HL-60 (cell line): Measurements from ENCODE around the gene TMEM129.

ENCODE experiments used
- GABPA ChIP-seq: IDR thresholded peaks from 2 replicates; pipeline ENCODE4 v1.6.1; 2012; ENCODE audit warnings: low read depth
- SPI1 ChIP-seq: IDR thresholded peaks from 2 replicates; pipeline ENCODE4 v1.6.1; 2012; ENCODE audit warnings: low read depth, mild to moderate bottlenecking, borderline replicate concordance
- TF ChIP-seq, protein P1 (sequence below): IDR thresholded peaks from one replicate; pipeline ENCODE4 v1.5.1; 2011; ENCODE audit warnings: low read length, control low read depth, inconsistent platforms; ENCODE audit not compliant: insufficient read depth
- TF ChIP-seq, protein P2 (sequence below): IDR thresholded peaks from 2 replicates; pipeline ENCODE4 v1.6.1; 2012; ENCODE audit warnings: low read depth; ENCODE audit not compliant: insufficient replicate concordance

DNA sequence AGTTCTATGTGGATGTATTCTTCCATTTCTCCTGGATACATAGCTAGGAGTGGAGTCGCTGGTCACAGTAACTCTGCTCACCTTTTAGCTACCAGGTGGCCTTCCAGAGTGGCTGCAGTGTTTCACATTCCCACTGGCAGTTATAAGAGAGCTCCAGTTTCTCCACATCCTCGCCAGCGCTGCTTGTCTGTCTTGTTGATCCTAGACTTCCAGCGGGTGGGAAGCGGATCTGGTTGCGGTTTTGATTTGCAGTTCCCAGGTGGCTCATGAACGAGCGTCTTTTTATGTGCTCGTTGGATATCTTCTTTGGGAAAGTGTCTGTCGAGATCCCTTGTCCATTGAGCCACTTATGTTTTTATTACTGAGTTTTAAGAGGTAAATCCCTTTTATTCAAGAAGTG is 11.8 kb upstream of the TMEM129 start:
- TF ChIP-seq, protein P1, sequence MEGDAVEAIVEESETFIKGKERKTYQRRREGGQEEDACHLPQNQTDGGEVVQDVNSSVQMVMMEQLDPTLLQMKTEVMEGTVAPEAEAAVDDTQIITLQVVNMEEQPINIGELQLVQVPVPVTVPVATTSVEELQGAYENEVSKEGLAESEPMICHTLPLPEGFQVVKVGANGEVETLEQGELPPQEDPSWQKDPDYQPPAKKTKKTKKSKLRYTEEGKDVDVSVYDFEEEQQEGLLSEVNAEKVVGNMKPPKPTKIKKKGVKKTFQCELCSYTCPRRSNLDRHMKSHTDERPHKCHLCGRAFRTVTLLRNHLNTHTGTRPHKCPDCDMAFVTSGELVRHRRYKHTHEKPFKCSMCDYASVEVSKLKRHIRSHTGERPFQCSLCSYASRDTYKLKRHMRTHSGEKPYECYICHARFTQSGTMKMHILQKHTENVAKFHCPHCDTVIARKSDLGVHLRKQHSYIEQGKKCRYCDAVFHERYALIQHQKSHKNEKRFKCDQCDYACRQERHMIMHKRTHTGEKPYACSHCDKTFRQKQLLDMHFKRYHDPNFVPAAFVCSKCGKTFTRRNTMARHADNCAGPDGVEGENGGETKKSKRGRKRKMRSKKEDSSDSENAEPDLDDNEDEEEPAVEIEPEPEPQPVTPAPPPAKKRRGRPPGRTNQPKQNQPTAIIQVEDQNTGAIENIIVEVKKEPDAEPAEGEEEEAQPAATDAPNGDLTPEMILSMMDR = no peak
- TF ChIP-seq, protein P2, sequence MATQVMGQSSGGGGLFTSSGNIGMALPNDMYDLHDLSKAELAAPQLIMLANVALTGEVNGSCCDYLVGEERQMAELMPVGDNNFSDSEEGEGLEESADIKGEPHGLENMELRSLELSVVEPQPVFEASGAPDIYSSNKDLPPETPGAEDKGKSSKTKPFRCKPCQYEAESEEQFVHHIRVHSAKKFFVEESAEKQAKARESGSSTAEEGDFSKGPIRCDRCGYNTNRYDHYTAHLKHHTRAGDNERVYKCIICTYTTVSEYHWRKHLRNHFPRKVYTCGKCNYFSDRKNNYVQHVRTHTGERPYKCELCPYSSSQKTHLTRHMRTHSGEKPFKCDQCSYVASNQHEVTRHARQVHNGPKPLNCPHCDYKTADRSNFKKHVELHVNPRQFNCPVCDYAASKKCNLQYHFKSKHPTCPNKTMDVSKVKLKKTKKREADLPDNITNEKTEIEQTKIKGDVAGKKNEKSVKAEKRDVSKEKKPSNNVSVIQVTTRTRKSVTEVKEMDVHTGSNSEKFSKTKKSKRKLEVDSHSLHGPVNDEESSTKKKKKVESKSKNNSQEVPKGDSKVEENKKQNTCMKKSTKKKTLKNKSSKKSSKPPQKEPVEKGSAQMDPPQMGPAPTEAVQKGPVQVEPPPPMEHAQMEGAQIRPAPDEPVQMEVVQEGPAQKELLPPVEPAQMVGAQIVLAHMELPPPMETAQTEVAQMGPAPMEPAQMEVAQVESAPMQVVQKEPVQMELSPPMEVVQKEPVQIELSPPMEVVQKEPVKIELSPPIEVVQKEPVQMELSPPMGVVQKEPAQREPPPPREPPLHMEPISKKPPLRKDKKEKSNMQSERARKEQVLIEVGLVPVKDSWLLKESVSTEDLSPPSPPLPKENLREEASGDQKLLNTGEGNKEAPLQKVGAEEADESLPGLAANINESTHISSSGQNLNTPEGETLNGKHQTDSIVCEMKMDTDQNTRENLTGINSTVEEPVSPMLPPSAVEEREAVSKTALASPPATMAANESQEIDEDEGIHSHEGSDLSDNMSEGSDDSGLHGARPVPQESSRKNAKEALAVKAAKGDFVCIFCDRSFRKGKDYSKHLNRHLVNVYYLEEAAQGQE = no peak
- TF ChIP-seq GABPA (no peak), SPI1 (no peak)
